Endometrial microvascular endothelial cells (primary cell): ENCODE measurements around the gene GLUD2. TPM values are rescaled to one million over a fixed set of nuclear protein-coding genes. Genes with fewer than 3 reads are reported as not detected.

Experiments
- in situ Hi-C: cut with HindIII; loops from 2 replicates; pipeline ENCODE4 v1.10.0; 2017; ENCODE audit warnings: low sequenced_read_pairs, low pct_unique_long_range_greater_than_20kb; ENCODE audit errors: inconsistent ontology term
- total RNA-seq: library from RNA; depleted of rRNA; stranded (reverse); fragments of >200 nt; gene quantifications from one replicate; pipeline ENCODE4 v1.2.3, GENCODE V29; 2015; ENCODE audit errors: inconsistent ontology term

The GLUD2 gene
- total RNA-seq, 1 donor from 2014 or later = 0.28 TPM

GRCh38 chrX:121085612-121086010, 38.2 kb downstream of the GLUD2 start:
- in situ Hi-C loops = no loop called here

- in situ Hi-C loops = no loop called here
Observed at GRCh38 chrX:121093011-121093410, 45.6 kb downstream of the GLUD2 start.

Other genes with a start within 250 kb of the GLUD2 start
- gene CT47B1, start 171.7 kb upstream of the GLUD2 start, total RNA-seq = not detected
- not detected for gene CT47A11, start 110.5 kb upstream of the GLUD2 start, total RNA-seq
- not detected for gene CT47A10, start 105.6 kb upstream of the GLUD2 start, total RNA-seq
- not detected for gene CT47A9, start 100.7 kb upstream of the GLUD2 start, total RNA-seq
- not detected for gene CT47A8, start 95.9 kb upstream of the GLUD2 start, total RNA-seq
- not detected for gene CT47A7, start 91.0 kb upstream of the GLUD2 start, total RNA-seq
- not detected for gene CT47A6, start 86.1 kb upstream of the GLUD2 start, total RNA-seq
- not detected for gene CT47A5, start 81.3 kb upstream of the GLUD2 start, total RNA-seq
- not detected for gene CT47A4, start 76.4 kb upstream of the GLUD2 start, total RNA-seq
- not detected for gene CT47A3, start 71.5 kb upstream of the GLUD2 start, total RNA-seq
- not detected for gene CT47A2, start 66.7 kb upstream of the GLUD2 start, total RNA-seq
- gene CT47A1, start 61.9 kb upstream of the GLUD2 start, total RNA-seq = not detected